ENCODE measurements around the gene PAM. TPM values are rescaled to one million over a fixed set of nuclear protein-coding genes. Genes with fewer than 3 reads are reported as not detected.

Gene PAM
- total RNA-seq, 1 donor from 2014 or later, result 85.6 TPM

GRCh38 chr5:103010168-103010567 is 255.1 kb downstream of the PAM start:
- H3K9me3 Mint-ChIP-seq, result peaks cover 6% of the 10 kb centered on the region
- no peak overlapping the region for H3K4me3 Mint-ChIP-seq
- DNase-seq (ENCODE audit: low read depth, low spot score), result no peak
- no peak for TF ChIP-seq CTCF (conservative IDR thresholded peaks at IDR 0.05)
- no peak overlapping the region for H3K27ac Mint-ChIP-seq (ENCODE audit: unreplicated experiment)
- no peaks in the 10 kb centered on the region for H3K4me1 Mint-ChIP-seq
- H3K27me3 Mint-ChIP-seq (ENCODE audit: low read depth), result no peaks in the 10 kb centered on the region
- peaks cover 31% of the 10 kb centered on the region for H3K36me3 Mint-ChIP-seq (ENCODE audit: low read depth)

DNA sequence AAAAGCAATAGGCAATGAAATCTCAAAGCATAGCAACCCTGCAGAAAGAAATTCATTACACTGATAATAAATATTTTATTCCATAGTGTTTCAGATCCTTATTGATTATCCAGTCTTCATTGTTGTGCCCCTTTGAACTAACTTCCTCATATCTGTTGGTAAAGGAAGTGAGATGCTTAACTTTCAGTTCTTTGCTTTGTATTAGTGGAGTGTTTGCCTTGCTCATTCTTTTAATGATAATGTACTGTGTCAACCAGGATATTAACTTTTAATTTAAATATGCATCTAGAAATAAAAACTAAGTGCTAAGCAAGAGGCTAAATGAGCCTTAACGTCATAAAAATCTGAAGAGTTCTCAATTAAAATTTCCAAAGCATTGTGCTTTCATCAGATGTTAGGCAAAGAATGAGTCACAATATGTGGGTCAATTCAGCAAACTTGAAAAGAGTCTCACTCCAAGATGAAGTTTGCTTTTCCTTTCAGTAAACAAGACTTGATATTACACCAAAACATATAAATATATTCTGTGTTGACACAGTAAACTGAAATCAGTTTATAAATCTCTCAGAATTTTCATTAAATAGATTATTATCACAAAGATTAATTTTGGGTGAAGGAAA is 258.9 kb downstream of the PAM start:
- H3K27ac Mint-ChIP-seq (ENCODE audit: unreplicated experiment), result no peak overlapping the region
- H3K4me1 Mint-ChIP-seq, result peaks cover 4% of the 10 kb centered on the region
- no peaks in the 10 kb centered on the region for H3K27me3 Mint-ChIP-seq (ENCODE audit: low read depth)
- peaks cover 6% of the 10 kb centered on the region for H3K9me3 Mint-ChIP-seq
- no peak for DNase-seq (ENCODE audit: low read depth, low spot score)
- no peak for TF ChIP-seq CTCF (conservative IDR thresholded peaks at IDR 0.05)
- peaks cover 26% of the 10 kb centered on the region for H3K36me3 Mint-ChIP-seq (ENCODE audit: low read depth)
- H3K4me3 Mint-ChIP-seq, result no peak overlapping the region

DNA sequence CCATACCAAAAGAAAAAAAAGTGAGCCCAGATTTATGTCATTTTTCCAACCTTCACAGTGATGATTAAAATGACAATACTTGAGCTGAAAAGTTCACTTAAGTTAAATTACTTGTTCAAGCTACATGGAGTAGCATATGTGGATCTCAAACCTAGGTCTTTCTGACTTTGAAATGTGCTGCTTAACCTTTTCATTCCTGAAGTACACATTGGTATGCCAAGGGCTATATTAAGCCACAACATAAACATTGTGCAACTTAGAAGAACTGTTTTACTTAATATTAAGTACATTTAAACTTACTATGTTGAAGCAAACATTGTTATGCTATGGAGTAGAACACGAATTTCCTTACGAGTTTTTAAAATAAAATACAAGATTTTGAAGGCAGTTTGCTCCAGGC is 259.9 kb downstream of the PAM start:
- H3K27ac Mint-ChIP-seq (ENCODE audit: unreplicated experiment), result no peak overlapping the region
- H3K9me3 Mint-ChIP-seq, result peaks cover 6% of the 10 kb centered on the region
- H3K4me1 Mint-ChIP-seq, result peaks cover 4% of the 10 kb centered on the region
- H3K36me3 Mint-ChIP-seq (ENCODE audit: low read depth), result peaks cover 23% of the 10 kb centered on the region
- DNase-seq (ENCODE audit: low read depth, low spot score), result no peak
- H3K4me3 Mint-ChIP-seq, result no peak overlapping the region
- no peak for TF ChIP-seq CTCF (conservative IDR thresholded peaks at IDR 0.05)
- no peaks in the 10 kb centered on the region for H3K27me3 Mint-ChIP-seq (ENCODE audit: low read depth)

- no peak for TF ChIP-seq CTCF (conservative IDR thresholded peaks at IDR 0.05)
- Mint-ChIP-seq H3K36me3 (ENCODE audit: low read depth) (peaks cover 25% of the 10 kb centered on the region), H3K4me1 (peaks cover 4% of the 10 kb centered on the region), H3K27ac (ENCODE audit: unreplicated experiment) (no peak overlapping the region), H3K27me3 (ENCODE audit: low read depth) (no peaks in the 10 kb centered on the region), H3K9me3 (peaks cover 6% of the 10 kb centered on the region), H3K4me3 (no peak overlapping the region)
- no peak for DNase-seq (ENCODE audit: low read depth, low spot score)
Measured at GRCh38 chr5:103016167-103016566, 261.1 kb downstream of the PAM start.

DNA sequence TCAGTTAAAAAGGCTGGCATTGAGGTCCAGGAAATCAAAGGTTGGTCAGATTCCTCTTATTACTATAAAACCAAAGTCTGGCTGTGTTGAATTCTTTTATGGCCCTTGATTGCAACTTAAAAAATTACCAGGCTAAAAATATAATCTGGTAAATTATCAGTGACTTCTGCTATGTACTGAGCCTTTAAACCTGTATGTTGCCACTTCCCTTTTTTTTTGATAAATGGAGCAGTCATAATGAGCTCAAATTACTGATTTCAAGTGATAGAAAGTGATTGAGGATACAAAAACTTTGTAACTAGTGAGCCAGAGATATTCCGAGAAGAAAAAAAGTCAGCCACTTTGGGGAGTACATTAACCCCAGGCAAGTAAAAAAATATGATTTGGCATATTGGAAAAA is 264.7 kb downstream of the PAM start:
- no peaks in the 10 kb centered on the region for H3K9me3 Mint-ChIP-seq
- H3K4me3 Mint-ChIP-seq, result no peak overlapping the region
- peaks cover 3% of the 10 kb centered on the region for H3K36me3 Mint-ChIP-seq (ENCODE audit: low read depth)
- peaks cover 4% of the 10 kb centered on the region for H3K4me1 Mint-ChIP-seq
- no peaks in the 10 kb centered on the region for H3K27me3 Mint-ChIP-seq (ENCODE audit: low read depth)
- no peak for DNase-seq (ENCODE audit: low read depth, low spot score)
- H3K27ac Mint-ChIP-seq (ENCODE audit: unreplicated experiment), result no peak overlapping the region
- TF ChIP-seq CTCF (conservative IDR thresholded peaks at IDR 0.05), result no peak
